ENCODE measurements around the gene ELMO1.

ELMO1 gene

DNA sequence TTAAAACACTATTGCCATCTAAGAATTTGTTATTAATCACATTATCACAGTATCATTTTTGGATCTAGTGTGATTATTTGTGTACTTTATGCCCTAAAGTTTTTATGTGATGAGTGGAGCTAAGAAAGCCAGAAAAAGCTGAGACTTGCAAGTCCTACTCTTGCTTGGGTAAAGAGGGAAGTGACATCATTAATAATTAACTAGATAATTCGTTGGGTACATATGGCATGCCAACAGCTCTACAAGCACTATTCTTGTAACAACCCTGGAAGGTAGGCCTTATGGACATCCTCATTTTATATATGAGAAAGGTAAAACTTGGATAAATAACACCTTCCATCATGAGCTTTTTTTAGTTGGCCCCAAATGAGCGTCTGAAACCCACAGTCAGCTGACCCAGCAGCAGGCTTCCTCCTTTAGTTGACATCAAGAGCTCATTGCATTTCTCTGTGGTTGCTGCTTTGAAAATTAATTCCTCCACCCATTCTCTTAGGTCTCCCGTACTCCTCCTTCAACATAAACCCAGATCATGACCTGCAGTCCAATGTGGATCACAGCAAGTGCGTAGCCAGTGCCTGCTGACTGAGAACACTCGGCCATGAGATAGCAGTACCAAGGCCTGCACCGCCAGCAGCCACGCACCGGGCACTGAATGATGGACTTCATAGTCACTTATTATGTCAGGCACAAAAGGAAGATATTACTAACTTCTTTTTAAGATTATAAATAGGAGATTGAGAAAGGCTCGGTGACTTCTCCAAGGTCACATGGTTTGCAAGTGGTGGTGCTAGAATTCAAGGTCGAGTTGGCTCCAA lies 432.4 kb downstream of the ELMO1 start:
- no peak overlapping the region for H3K4me3 ChIP-seq (ENCODE audit: low read depth, low read length)
- DNase-seq (ENCODE audit: low read depth), result no peak
- no peak for TF ChIP-seq POLR2A (IDR thresholded peaks at IDR 0.05; ENCODE audit: extremely low read depth, insufficient read length)
- TF ChIP-seq, protein P1, sequence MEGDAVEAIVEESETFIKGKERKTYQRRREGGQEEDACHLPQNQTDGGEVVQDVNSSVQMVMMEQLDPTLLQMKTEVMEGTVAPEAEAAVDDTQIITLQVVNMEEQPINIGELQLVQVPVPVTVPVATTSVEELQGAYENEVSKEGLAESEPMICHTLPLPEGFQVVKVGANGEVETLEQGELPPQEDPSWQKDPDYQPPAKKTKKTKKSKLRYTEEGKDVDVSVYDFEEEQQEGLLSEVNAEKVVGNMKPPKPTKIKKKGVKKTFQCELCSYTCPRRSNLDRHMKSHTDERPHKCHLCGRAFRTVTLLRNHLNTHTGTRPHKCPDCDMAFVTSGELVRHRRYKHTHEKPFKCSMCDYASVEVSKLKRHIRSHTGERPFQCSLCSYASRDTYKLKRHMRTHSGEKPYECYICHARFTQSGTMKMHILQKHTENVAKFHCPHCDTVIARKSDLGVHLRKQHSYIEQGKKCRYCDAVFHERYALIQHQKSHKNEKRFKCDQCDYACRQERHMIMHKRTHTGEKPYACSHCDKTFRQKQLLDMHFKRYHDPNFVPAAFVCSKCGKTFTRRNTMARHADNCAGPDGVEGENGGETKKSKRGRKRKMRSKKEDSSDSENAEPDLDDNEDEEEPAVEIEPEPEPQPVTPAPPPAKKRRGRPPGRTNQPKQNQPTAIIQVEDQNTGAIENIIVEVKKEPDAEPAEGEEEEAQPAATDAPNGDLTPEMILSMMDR (IDR thresholded peaks at IDR 0.05; ENCODE audit: low read depth, low read length), result no peak
- no peak for TF ChIP-seq MYC (IDR thresholded peaks at IDR 0.05; ENCODE audit: low read depth, low read length)
- TF ChIP-seq MAX (IDR thresholded peaks at IDR 0.05; ENCODE audit: low read depth, low read length), result no peak

- no peak for DNase-seq (ENCODE audit: low read depth)
Observed at GRCh38 chr7:37015353-37016034, 433.2 kb downstream of the ELMO1 start.

GRCh38 chr7:37013771-37014170 lies 434.9 kb downstream of the ELMO1 start:
- TF ChIP-seq, protein P1 (IDR thresholded peaks at IDR 0.05; ENCODE audit: low read depth, low read length), result no peak
- no peak for TF ChIP-seq MAX (IDR thresholded peaks at IDR 0.05; ENCODE audit: low read depth, low read length)
- no peak for TF ChIP-seq POLR2A (IDR thresholded peaks at IDR 0.05; ENCODE audit: extremely low read depth, insufficient read length)
- TF ChIP-seq MYC (IDR thresholded peaks at IDR 0.05; ENCODE audit: low read depth, low read length), result no peak
- DNase-seq (ENCODE audit: low read depth), result no peak
- no peak overlapping the region for H3K4me3 ChIP-seq (ENCODE audit: low read depth, low read length)

More at GRCh38 chr7:37015353-37016034, 433.2 kb downstream of the ELMO1 start:
- no peak overlapping the region for H3K4me3 ChIP-seq (ENCODE audit: low read depth, low read length)
- TF ChIP-seq POLR2A (IDR thresholded peaks at IDR 0.05; ENCODE audit: extremely low read depth, insufficient read length) (no peak), MAX (IDR thresholded peaks at IDR 0.05; ENCODE audit: low read depth, low read length) (no peak), MYC (IDR thresholded peaks at IDR 0.05; ENCODE audit: low read depth, low read length) (no peak)
- TF ChIP-seq, protein P1 (IDR thresholded peaks at IDR 0.05; ENCODE audit: low read depth, low read length), result no peak

- TF ChIP-seq MAX (IDR thresholded peaks at IDR 0.05; ENCODE audit: low read depth, low read length) (no peak), MYC (IDR thresholded peaks at IDR 0.05; ENCODE audit: low read depth, low read length) (no peak), POLR2A (IDR thresholded peaks at IDR 0.05; ENCODE audit: extremely low read depth, insufficient read length) (no peak)
- TF ChIP-seq, protein P1 (IDR thresholded peaks at IDR 0.05; ENCODE audit: low read depth, low read length), result no peak
- H3K4me3 ChIP-seq (ENCODE audit: low read depth, low read length), result no peak overlapping the region
- no peak for DNase-seq (ENCODE audit: low read depth)
Observed at GRCh38 chr7:37011151-37011890, 437.3 kb downstream of the ELMO1 start.

- TF ChIP-seq, protein P1 (IDR thresholded peaks at IDR 0.05; ENCODE audit: low read depth, low read length), result no peak
- TF ChIP-seq POLR2A (IDR thresholded peaks at IDR 0.05; ENCODE audit: extremely low read depth, insufficient read length) (no peak), MYC (IDR thresholded peaks at IDR 0.05; ENCODE audit: low read depth, low read length) (no peak), MAX (IDR thresholded peaks at IDR 0.05; ENCODE audit: low read depth, low read length) (no peak)
- no peak overlapping the region for H3K4me3 ChIP-seq (ENCODE audit: low read depth, low read length)
- DNase-seq (ENCODE audit: low read depth), result no peak
Observed at GRCh38 chr7:37009125-37009675, 439.5 kb downstream of the ELMO1 start.

Data from NB4 (cell line).